ENCODE results near the gene TUBGCP3. TPM values are rescaled to one million over a fixed set of nuclear protein-coding genes. Genes with fewer than 3 reads are reported as not detected.

TUBGCP3 gene
- total and polyA plus RNA-seq, 2 experiments from 2014 or later, result 12.8 to 40.2 TPM

DNA sequence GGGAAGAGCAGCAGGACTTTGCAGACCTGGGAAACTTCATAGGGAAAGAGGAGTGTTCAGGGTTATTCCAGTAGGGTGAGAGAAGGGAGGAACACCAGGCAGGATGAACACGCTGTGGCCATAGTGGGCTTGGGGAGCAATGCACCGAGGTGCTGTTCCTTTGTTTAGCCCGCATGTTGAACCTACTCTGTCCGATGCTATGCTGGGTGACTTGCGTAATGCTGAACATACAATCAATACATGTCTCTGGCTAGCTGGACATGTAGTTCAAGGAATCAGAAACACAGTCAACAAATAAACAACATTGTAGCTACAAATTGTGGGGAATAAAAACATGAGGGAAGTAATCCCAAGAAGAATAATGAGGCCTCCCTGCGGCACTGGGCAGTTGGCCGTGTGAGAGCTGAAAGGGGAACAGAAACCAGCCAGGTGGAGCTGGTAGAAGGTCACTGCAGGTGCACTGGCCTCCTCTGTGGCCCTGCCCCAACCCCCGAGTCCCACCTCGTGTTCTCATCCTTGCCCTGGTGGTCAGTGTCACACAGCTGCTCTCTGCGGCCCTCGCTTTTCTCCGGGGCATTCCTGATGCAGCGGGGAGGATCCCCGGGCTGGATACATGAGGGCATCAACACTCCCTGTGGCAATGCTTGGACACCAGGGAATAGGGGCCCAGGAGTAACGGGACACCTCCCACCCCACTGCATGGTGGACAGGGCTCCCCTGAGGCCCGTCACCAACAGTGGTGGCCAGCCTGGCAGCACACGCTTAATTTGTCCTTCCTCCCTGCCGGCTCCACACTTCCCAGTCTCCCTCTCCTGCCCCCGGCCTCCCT, 36.9 kb upstream of the TUBGCP3 start:
- DNase-seq (ENCODE audit: low spot score) (no peak), ATAC-seq (no peak)
- no peaks in the 10 kb centered on the region for H3K27me3 ChIP-seq (ENCODE audit: insufficient read depth)
- no peaks in the 10 kb centered on the region for H3K9me2 ChIP-seq (ENCODE audit: insufficient read depth)
- no peak overlapping the region for H3K27ac Mint-ChIP-seq
- H3K9me3 Mint-ChIP-seq, result no peaks in the 10 kb centered on the region
- no peaks in the 10 kb centered on the region for H3K4me1 ChIP-seq (ENCODE audit: insufficient read depth)
- H3K27ac ChIP-seq (ENCODE audit: low read depth), result no peak overlapping the region
- H3K4me1 Mint-ChIP-seq, result peaks cover 2% of the 10 kb centered on the region; the same call in 1 of the 3 replicates
- no peaks in the 10 kb centered on the region for H3F3A ChIP-seq (replicated peaks; ENCODE audit: low read depth)
- H3K4me3 Mint-ChIP-seq, result no peak overlapping the region
- H4K20me1 ChIP-seq (replicated peaks; ENCODE audit: insufficient read depth), result no peaks in the 10 kb centered on the region
- H3K4me3 ChIP-seq, result no peak overlapping the region
- H3K79me2 ChIP-seq (replicated peaks; ENCODE audit: insufficient read depth), result no peaks in the 10 kb centered on the region
- TF ChIP-seq, protein P1, sequence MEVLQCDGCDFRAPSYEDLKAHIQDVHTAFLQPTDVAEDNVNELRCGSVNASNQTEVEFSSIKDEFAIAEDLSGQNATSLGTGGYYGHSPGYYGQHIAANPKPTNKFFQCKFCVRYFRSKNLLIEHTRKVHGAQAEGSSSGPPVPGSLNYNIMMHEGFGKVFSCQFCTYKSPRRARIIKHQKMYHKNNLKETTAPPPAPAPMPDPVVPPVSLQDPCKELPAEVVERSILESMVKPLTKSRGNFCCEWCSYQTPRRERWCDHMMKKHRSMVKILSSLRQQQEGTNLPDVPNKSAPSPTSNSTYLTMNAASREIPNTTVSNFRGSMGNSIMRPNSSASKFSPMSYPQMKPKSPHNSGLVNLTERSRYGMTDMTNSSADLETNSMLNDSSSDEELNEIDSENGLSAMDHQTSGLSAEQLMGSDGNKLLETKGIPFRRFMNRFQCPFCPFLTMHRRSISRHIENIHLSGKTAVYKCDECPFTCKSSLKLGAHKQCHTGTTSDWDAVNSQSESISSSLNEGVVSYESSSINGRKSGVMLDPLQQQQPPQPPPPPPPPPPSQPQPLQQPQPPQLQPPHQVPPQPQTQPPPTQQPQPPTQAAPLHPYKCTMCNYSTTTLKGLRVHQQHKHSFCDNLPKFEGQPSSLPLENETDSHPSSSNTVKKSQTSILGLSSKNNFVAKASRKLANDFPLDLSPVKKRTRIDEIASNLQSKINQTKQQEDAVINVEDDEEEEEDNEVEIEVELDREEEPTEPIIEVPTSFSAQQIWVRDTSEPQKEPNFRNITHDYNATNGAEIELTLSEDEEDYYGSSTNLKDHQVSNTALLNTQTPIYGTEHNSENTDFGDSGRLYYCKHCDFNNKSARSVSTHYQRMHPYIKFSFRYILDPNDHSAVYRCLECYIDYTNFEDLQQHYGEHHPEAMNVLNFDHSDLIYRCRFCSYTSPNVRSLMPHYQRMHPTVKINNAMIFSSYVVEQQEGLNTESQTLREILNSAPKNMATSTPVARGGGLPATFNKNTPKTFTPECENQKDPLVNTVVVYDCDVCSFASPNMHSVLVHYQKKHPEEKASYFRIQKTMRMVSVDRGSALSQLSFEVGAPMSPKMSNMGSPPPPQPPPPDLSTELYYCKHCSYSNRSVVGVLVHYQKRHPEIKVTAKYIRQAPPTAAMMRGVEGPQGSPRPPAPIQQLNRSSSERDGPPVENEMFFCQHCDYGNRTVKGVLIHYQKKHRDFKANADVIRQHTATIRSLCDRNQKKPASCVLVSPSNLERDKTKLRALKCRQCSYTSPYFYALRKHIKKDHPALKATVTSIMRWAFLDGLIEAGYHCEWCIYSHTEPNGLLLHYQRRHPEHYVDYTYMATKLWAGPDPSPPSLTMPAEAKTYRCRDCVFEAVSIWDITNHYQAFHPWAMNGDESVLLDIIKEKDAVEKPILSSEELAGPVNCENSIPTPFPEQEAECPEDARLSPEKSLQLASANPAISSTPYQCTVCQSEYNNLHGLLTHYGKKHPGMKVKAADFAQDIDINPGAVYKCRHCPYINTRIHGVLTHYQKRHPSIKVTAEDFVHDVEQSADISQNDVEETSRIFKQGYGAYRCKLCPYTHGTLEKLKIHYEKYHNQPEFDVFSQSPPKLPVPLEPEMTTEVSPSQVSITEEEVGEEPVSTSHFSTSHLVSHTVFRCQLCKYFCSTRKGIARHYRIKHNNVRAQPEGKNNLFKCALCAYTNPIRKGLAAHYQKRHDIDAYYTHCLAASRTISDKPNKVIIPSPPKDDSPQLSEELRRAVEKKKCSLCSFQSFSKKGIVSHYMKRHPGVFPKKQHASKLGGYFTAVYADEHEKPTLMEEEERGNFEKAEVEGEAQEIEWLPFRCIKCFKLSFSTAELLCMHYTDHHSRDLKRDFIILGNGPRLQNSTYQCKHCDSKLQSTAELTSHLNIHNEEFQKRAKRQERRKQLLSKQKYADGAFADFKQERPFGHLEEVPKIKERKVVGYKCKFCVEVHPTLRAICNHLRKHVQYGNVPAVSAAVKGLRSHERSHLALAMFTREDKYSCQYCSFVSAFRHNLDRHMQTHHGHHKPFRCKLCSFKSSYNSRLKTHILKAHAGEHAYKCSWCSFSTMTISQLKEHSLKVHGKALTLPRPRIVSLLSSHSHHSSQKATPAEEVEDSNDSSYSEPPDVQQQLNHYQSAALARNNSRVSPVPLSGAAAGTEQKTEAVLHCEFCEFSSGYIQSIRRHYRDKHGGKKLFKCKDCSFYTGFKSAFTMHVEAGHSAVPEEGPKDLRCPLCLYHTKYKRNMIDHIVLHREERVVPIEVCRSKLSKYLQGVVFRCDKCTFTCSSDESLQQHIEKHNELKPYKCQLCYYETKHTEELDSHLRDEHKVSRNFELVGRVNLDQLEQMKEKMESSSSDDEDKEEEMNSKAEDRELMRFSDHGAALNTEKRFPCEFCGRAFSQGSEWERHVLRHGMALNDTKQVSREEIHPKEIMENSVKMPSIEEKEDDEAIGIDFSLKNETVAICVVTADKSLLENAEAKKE (CRISPR knock-in tag; IDR thresholded peaks at IDR 0.05), result no peak
- TF ChIP-seq ZNF331 (CRISPR knock-in tag; IDR thresholded peaks at IDR 0.05; ENCODE audit: low read depth) (no peak), EZH2 (IDR thresholded peaks at IDR 0.05; ENCODE audit: low read depth, unreplicated experiment) (no peak), JUNB (IDR thresholded peaks at IDR 0.05; ENCODE audit: unreplicated experiment) (no peak), ETS1 (IDR thresholded peaks at IDR 0.05) (no peak), CTCF (conservative IDR thresholded peaks at IDR 0.05; ENCODE audit: low read depth in 2 of 2) (no peak), POLR2AphosphoS5 (IDR thresholded peaks at IDR 0.05; ENCODE audit: low read depth) (no peak), STAT1 (IDR thresholded peaks at IDR 0.05; ENCODE audit: unreplicated experiment) (no peak), CREB1 (CRISPR knock-in tag; IDR thresholded peaks at IDR 0.05; ENCODE audit: low read depth) (no peak), EZH2phosphoT487 (IDR thresholded peaks at IDR 0.05; ENCODE audit: unreplicated experiment) (no peak), NANOG (IDR thresholded peaks at IDR 0.05; ENCODE audit: borderline replicate concordance) (no peak), ZNF114 (CRISPR knock-in tag; IDR thresholded peaks at IDR 0.05) (no peak)
- TF ChIP-seq, protein P2, sequence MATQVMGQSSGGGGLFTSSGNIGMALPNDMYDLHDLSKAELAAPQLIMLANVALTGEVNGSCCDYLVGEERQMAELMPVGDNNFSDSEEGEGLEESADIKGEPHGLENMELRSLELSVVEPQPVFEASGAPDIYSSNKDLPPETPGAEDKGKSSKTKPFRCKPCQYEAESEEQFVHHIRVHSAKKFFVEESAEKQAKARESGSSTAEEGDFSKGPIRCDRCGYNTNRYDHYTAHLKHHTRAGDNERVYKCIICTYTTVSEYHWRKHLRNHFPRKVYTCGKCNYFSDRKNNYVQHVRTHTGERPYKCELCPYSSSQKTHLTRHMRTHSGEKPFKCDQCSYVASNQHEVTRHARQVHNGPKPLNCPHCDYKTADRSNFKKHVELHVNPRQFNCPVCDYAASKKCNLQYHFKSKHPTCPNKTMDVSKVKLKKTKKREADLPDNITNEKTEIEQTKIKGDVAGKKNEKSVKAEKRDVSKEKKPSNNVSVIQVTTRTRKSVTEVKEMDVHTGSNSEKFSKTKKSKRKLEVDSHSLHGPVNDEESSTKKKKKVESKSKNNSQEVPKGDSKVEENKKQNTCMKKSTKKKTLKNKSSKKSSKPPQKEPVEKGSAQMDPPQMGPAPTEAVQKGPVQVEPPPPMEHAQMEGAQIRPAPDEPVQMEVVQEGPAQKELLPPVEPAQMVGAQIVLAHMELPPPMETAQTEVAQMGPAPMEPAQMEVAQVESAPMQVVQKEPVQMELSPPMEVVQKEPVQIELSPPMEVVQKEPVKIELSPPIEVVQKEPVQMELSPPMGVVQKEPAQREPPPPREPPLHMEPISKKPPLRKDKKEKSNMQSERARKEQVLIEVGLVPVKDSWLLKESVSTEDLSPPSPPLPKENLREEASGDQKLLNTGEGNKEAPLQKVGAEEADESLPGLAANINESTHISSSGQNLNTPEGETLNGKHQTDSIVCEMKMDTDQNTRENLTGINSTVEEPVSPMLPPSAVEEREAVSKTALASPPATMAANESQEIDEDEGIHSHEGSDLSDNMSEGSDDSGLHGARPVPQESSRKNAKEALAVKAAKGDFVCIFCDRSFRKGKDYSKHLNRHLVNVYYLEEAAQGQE (IDR thresholded peaks at IDR 0.05; ENCODE audit: unreplicated experiment), result no peak
- H2AFZ ChIP-seq, result no peak overlapping the region
- no peak overlapping the region for H3K4me2 ChIP-seq
- H3K36me3 ChIP-seq (ENCODE audit: insufficient read depth), result no peaks in the 10 kb centered on the region
- no peaks in the 10 kb centered on the region for H3K36me3 Mint-ChIP-seq (ENCODE audit: low read depth)
- peaks cover 13% of the 10 kb centered on the region for H3K27me3 Mint-ChIP-seq (ENCODE audit: insufficient read depth, low read depth, poor library complexity)
